AG09319 (cell line): Measurements from ENCODE around the gene PHYHD1.

Experiments used
- DNase-seq: peaks from one replicate; pipeline ENCODE4 v3.0.0-alpha.2; 2010; ENCODE audit warnings: low read depth; ENCODE audit errors: extremely low read depth
- TF ChIP-seq, protein P1 (sequence below): IDR thresholded peaks from 2 replicates; pipeline ENCODE4 v1.5.1; 2011; ENCODE audit warnings: low read depth, mild to moderate bottlenecking, inconsistent platforms, low read length, moderate library complexity

Gene PHYHD1

DNA sequence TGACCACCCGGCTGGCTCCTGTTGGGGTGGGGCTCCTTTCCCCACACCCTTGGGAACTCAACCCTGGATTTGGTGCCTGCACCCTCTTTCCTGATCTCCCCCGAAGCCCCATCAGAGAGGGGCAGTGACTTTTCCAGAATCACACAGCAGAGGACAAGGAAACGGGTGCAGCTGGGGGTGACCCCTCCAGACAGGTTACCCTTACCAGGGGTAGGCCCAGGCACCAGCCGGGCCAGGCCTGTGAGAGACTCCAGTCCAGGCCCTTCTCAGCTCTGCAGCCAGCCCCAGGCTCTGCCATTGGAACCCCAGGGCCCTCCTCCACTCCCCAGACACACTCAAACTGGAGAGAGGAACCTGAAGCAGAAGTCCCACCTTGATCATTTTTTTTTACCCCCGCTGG lies 19.0 kb upstream of the PHYHD1 start:
- no peak for DNase-seq
- TF ChIP-seq, protein P1, sequence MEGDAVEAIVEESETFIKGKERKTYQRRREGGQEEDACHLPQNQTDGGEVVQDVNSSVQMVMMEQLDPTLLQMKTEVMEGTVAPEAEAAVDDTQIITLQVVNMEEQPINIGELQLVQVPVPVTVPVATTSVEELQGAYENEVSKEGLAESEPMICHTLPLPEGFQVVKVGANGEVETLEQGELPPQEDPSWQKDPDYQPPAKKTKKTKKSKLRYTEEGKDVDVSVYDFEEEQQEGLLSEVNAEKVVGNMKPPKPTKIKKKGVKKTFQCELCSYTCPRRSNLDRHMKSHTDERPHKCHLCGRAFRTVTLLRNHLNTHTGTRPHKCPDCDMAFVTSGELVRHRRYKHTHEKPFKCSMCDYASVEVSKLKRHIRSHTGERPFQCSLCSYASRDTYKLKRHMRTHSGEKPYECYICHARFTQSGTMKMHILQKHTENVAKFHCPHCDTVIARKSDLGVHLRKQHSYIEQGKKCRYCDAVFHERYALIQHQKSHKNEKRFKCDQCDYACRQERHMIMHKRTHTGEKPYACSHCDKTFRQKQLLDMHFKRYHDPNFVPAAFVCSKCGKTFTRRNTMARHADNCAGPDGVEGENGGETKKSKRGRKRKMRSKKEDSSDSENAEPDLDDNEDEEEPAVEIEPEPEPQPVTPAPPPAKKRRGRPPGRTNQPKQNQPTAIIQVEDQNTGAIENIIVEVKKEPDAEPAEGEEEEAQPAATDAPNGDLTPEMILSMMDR, result no peak

DNA sequence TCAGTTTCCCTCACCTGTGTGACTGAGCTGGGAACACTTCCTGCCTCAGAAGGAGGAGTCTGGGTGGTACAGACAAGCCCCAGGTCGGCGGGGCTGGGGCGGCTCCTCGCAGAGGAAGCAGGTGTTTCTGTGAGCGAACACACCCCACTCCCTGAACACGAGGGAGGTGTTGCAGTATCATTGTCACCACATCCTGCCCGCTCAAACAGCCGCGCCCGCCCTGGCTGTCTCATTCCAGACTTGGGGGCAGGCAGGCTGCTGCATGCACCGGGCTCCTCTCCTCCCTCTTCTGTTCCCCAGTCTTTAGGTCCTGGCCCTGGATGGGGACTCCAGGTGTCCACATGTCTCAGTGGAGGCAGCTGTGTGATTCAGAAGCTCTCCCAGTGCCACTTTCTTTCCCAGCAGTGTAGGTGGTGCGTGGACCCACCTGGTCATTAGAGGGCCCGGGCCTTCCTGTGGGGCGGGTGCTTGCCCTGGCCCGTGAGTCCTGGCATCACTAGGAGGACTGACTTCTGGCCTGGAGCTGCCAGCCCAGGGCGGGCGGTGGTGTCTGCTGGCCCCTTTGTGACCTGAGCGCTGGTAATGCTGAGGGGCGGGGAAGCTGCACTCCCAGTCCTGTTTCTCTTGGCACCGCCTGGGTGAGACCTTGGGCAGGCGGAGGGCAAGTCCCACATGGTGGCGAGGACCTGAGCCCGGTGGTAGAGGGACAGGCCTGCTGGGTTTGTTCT lies 18.3 kb upstream of the PHYHD1 start:
- DNase-seq, result no peak
- TF ChIP-seq, protein P1, result no peak

DNA sequence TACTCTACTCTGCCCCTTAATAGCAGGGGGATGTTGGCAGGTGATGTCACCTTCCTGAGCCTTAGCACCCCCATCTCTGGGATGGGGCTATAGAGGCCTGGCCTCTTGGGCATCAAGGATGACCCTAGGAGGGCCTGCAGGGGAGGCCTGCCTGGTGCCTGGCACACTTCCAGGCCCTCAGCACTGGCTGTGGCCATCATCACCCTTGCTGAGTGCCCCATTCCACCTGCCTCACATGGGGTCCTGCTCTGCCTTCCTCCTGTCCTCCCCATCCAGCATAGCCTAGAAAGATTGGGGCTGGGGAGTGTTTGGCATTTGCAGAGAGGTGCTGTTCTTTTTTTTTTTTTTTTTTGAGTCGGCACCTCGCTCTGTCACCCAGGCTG lies 17.7 kb upstream of the PHYHD1 start:
- TF ChIP-seq, protein P1, result no peak

DNA sequence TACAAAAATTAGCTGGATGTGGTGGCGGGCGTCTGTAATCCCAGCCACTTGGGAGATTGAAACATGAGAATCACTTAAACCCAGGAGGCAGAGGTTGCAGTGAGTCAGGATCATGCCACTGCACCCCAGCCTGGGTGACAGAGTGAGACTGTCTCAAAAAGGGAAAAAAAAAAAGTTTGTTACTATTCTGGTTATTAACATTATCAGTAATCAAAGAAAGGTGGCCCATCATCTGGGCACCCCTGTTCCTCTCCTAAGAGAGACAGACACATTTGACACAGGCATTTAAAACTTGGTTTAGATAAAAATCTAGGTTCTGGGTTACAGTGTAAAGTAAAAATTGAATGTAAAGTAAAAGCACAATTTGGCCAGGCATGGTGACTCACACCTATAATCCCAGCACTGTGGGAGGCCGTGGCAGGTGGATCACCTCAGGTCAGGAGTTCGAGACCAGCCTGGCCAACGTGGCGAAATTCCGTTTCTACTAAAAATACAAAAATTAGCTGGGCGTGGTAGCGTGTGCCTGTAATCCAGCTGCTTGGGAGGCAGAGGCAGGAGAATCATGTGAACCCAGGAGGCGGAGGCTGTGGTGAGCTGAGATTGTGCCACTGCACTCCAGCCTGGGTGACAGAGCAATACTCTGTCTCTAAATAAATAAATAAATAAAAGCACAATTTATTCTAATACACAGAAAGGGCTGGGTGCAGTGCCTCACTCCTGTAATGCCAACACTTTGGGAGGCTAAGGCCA lies 16.7 kb upstream of the PHYHD1 start:
- TF ChIP-seq, protein P1, result no peak
- no peak for DNase-seq

More for the DNA sequence above, 17.7 kb upstream of the PHYHD1 start:
- no peak for DNase-seq

DNA sequence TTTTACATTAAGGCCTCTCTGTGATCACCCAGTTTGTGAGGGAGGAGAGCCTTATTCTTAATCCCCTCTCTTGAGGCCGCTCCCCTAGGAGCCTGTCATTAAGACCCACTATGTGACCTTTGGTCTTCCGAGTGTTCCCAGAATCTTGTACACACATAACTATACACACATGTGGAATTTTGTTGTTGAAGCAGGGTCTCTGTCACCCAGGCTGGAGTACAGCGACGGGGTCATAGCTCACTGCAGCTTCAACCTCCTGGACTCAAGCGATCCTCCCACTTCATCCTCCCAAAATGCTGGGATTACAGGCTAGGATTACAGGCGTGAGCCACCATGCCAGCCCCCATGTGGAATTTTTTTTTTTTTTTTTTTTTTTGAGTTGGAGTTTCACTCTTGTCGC lies 14.8 kb upstream of the PHYHD1 start:
- TF ChIP-seq, protein P1, result no peak
- DNase-seq, result no peak

DNA sequence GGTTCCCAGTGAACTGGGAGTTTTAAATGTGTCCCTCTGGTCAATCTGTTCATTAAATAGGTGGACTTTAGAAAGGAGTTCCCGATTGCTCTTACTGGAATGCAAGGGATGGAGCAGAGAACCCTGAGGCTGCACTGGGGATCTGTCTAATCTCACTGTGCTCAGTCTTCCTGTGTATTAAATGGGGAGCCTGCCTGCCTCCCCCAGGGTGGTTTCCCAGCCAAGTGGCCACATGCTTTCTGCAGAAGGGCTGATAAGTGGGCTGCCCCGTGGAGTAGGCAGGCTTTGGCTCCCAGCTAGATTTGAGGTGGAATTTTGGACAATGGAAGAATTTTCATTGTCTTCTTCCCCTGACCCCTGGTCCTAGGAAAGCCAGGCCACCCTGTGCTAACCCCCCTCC lies 14.0 kb upstream of the PHYHD1 start:
- TF ChIP-seq, protein P1, result no peak
- DNase-seq, result no peak

DNA sequence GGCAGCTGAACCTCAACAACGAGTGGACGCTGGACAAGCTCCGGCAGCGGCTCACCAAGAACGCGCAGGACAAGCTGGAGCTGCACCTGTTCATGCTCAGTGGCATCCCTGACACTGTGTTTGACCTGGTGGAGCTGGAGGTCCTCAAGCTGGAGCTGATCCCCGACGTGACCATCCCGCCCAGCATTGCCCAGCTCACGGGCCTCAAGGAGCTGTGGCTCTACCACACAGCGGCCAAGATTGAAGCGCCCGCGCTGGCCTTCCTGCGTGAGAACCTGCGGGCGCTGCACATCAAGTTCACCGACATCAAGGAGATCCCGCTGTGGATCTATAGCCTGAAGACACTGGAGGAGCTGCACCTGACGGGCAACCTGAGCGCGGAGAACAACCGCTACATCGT lies 12.4 kb upstream of the PHYHD1 start:
- no peak for DNase-seq
- TF ChIP-seq, protein P1, result no peak
